Measurements from ENCODE around the gene EFCC1. TPM values are rescaled to one million over a fixed set of nuclear protein-coding genes. Genes with fewer than 3 reads are reported as not detected.

EFCC1 gene
- total and polyA plus RNA-seq, 2 experiments from 2014 or later, result 0.23 to 0.50 TPM

- TF ChIP-seq EZH2 (IDR thresholded peaks at IDR 0.05; ENCODE audit: borderline replicate concordance) (no peak), EZH2phosphoT487 (IDR thresholded peaks at IDR 0.05; ENCODE audit: low read depth, severe bottlenecking, unreplicated experiment) (no peak), CTCF (IDR thresholded peaks at IDR 0.05; ENCODE audit: poor library complexity) (no peak)
These were observed 27.8 kb downstream of the EFCC1 start for GRCh38 chr3:129028866-129029265.

GRCh38 chr3:129030611-129031010, 29.5 kb downstream of the EFCC1 start:
- H2AFZ ChIP-seq, result no peak overlapping the region
- H3K4me2 ChIP-seq, result no peak overlapping the region
- H3K36me3 ChIP-seq (replicated peaks; ENCODE audit: insufficient read depth, low read depth), result no peaks in the 10 kb centered on the region
- H3K79me2 ChIP-seq, result no peaks in the 10 kb centered on the region
- no peaks in the 10 kb centered on the region for H3K9me3 ChIP-seq (ENCODE audit: low read depth)
- no peaks in the 10 kb centered on the region for H4K20me1 ChIP-seq (ENCODE audit: insufficient read depth, poor library complexity, severe bottlenecking)
- H3K9me2 ChIP-seq (replicated peaks; ENCODE audit: insufficient read depth), result no peaks in the 10 kb centered on the region
- peaks cover 4% of the 10 kb centered on the region for H3K4me1 ChIP-seq (ENCODE audit: insufficient read depth)
- TF ChIP-seq EZH2phosphoT487 (IDR thresholded peaks at IDR 0.05; ENCODE audit: low read depth, severe bottlenecking, unreplicated experiment) (no peak), CTCF (IDR thresholded peaks at IDR 0.05; ENCODE audit: poor library complexity) (no peak), EZH2 (IDR thresholded peaks at IDR 0.05; ENCODE audit: borderline replicate concordance) (no peak)
- H3K27me3 ChIP-seq, result no peaks in the 10 kb centered on the region
- H3K27ac ChIP-seq, result no peak overlapping the region
- WGBS (ENCODE audit: low lambda C conversion rate, missing lambda C conversion rate), result 93% methylated on average over 4 of the region's 4 CpGs
- H3K4me3 ChIP-seq, result no peak overlapping the region
- DNase-seq (ENCODE audit: low spot score), result no peak

More at GRCh38 chr3:129028866-129029265, 27.8 kb downstream of the EFCC1 start:
- no peaks in the 10 kb centered on the region for H4K20me1 ChIP-seq (ENCODE audit: insufficient read depth, poor library complexity, severe bottlenecking)
- H3K4me2 ChIP-seq, result no peak overlapping the region
- H2AFZ ChIP-seq, result no peak overlapping the region
- no peaks in the 10 kb centered on the region for H3K27me3 ChIP-seq
- DNase-seq (ENCODE audit: low spot score), result no peak
- no peaks in the 10 kb centered on the region for H3K79me2 ChIP-seq
- no peaks in the 10 kb centered on the region for H3K9me2 ChIP-seq (replicated peaks; ENCODE audit: insufficient read depth)
- no peak overlapping the region for H3K27ac ChIP-seq
- H3K36me3 ChIP-seq (replicated peaks; ENCODE audit: insufficient read depth, low read depth), result no peaks in the 10 kb centered on the region
- no peaks in the 10 kb centered on the region for H3K9me3 ChIP-seq (ENCODE audit: low read depth)
- H3K4me3 ChIP-seq, result no peak overlapping the region
- peaks cover 4% of the 10 kb centered on the region for H3K4me1 ChIP-seq (ENCODE audit: insufficient read depth)
- 88% methylated on average over 13 of the region's 13 CpGs for WGBS (ENCODE audit: low lambda C conversion rate, missing lambda C conversion rate)

- Histone ChIP-seq H3K27ac (no peak overlapping the region), H4K20me1 (ENCODE audit: insufficient read depth, poor library complexity, severe bottlenecking) (no peaks in the 10 kb centered on the region), H3K9me3 (ENCODE audit: low read depth) (no peaks in the 10 kb centered on the region), H2AFZ (no peak overlapping the region), H3K4me2 (no peak overlapping the region), H3K27me3 (no peaks in the 10 kb centered on the region), H3K4me1 (ENCODE audit: insufficient read depth) (peaks cover 2% of the 10 kb centered on the region), H3K36me3 (replicated peaks; ENCODE audit: insufficient read depth, low read depth) (no peaks in the 10 kb centered on the region), H3K9me2 (replicated peaks; ENCODE audit: insufficient read depth) (no peaks in the 10 kb centered on the region), H3K4me3 (no peak overlapping the region), H3K79me2 (no peaks in the 10 kb centered on the region)
- DNase-seq (ENCODE audit: low spot score), result no peak
- no peak for TF ChIP-seq EZH2 (IDR thresholded peaks at IDR 0.05; ENCODE audit: borderline replicate concordance)
- no peak for TF ChIP-seq EZH2phosphoT487 (IDR thresholded peaks at IDR 0.05; ENCODE audit: low read depth, severe bottlenecking, unreplicated experiment)
- no peak for TF ChIP-seq CTCF (IDR thresholded peaks at IDR 0.05; ENCODE audit: poor library complexity)
- 77% methylated on average over 10 of the region's 10 CpGs for WGBS (ENCODE audit: low lambda C conversion rate, missing lambda C conversion rate)
These were observed 30.5 kb downstream of the EFCC1 start for GRCh38 chr3:129031476-129032215.
